OCI-LY7 (cell line): ENCODE data around the gene TAB2. TPM values are rescaled to one million over a fixed set of nuclear protein-coding genes. Genes with fewer than 3 reads are reported as not detected.

Source experiments
- BruUV-seq: library from RNA; stranded (reverse); fragments of 400-500 nt; replicated peaks from 2 replicates; lab custom pipeline; 2021; lab: Mats Ljungman, UMichigan
- CTCF ChIA-PET: fragments of 300-600 bp; sonication (Branson Sonifier 250); formaldehyde crosslinking; loops from one replicate; lab custom pipeline; 2022; ENCODE audit warnings: antibody characterized with exemption; ENCODE audit not compliant: unreplicated experiment; lab: Charles Lee
- POLR2A ChIA-PET: fragments of 300-600 bp; sonication (Branson Sonifier 250); formaldehyde crosslinking; loops from one replicate; lab custom pipeline; 2022; ENCODE audit warnings: antibody characterized with exemption; lab: Charles Lee
- DNase-seq: peaks from one replicate; pipeline ENCODE4 v3.0.0-alpha.2; 2015; ENCODE audit warnings: low spot score
- H2AFZ ChIP-seq: fragments of 200-600 bp; sonication (generic), shearing (Covaris generic); 2 replicates; pipeline ENCODE4 v1.6.1; 2014; ENCODE audit warnings: mild to moderate bottlenecking, antibody characterized with exemption, low read length, moderate library complexity
- H3K27ac ChIP-seq: fragments of 200-600 bp; sonication (generic); 2 replicates; pipeline ENCODE4 v1.5.1; 2014; ENCODE audit warnings: mixed run types, low read depth, mild to moderate bottlenecking, moderate library complexity, low read length, inconsistent platforms; ENCODE audit not compliant: poor library complexity, severe bottlenecking
- H3K36me3 ChIP-seq: fragments of 200-600 bp; sonication (generic); 2 replicates; pipeline ENCODE4 v1.6.1; 2014; ENCODE audit warnings: mild to moderate bottlenecking, antibody characterized with exemption, low read length, moderate library complexity, mixed read lengths; ENCODE audit not compliant: insufficient read depth
- H3K4me1 ChIP-seq: fragments of 200-600 bp; sonication (generic); 2 replicates; pipeline ENCODE4 v1.5.1; 2014; ENCODE audit warnings: mild to moderate bottlenecking, low read length; ENCODE audit not compliant: insufficient read depth, poor library complexity, severe bottlenecking
- H3K4me2 ChIP-seq: fragments of 200-600 bp; sonication (generic); 2 replicates; pipeline ENCODE4 v1.6.1; 2014; ENCODE audit warnings: mild to moderate bottlenecking, low read length
- H3K4me3 ChIP-seq: fragments of 200-600 bp; sonication (generic); 2 replicates; pipeline ENCODE4 v1.5.1; 2014; ENCODE audit warnings: mild to moderate bottlenecking, low read depth, low read length; ENCODE audit not compliant: poor library complexity, severe bottlenecking
- H3K79me2 ChIP-seq: fragments of 200-600 bp; sonication (generic); 2 replicates; pipeline ENCODE4 v1.6.1; 2016; ENCODE audit warnings: low read depth, mild to moderate bottlenecking, low read length, moderate library complexity, mixed read lengths; ENCODE audit not compliant: insufficient read depth
- H3K9me2 ChIP-seq: fragments of 200-600 bp; sonication (generic); 2 replicates; pipeline ENCODE4 v1.6.1; 2016; ENCODE audit warnings: mild to moderate bottlenecking, low read length, mixed read lengths; ENCODE audit not compliant: insufficient read depth
- H3K9me3 ChIP-seq: fragments of 200-600 bp; sonication (generic); 2 replicates; pipeline ENCODE4 v1.6.1; 2014; ENCODE audit warnings: mild to moderate bottlenecking, mixed run types, low read length, mixed read lengths
- H4K20me1 ChIP-seq: fragments of 200-600 bp; sonication (generic); 2 replicates; pipeline ENCODE4 v1.6.1; 2014; ENCODE audit warnings: mild to moderate bottlenecking, antibody characterized with exemption, low read length, moderate library complexity, mixed read lengths; ENCODE audit not compliant: insufficient read depth
- CTCF ChIP-seq: fragments of 200-600 bp; sonication (generic); conservative IDR thresholded peaks from 2 replicates; pipeline ENCODE4 v1.5.1; 2014; ENCODE audit warnings: mild to moderate bottlenecking, antibody characterized with exemption, low read length, moderate library complexity, mixed read lengths
- EZH2phosphoT487 ChIP-seq: fragments of 200-600 bp; sonication (generic); IDR thresholded peaks from 2 replicates; pipeline ENCODE4 v1.6.1; 2018; ENCODE audit warnings: low read depth, borderline replicate concordance, mild to moderate bottlenecking, mixed run types, antibody characterized with exemption, low read length, moderate library complexity, mixed read lengths
- intact Hi-C: fragments of 100-400 bp; cut with micrococcal nuclease; formaldehyde crosslinking; loops from one replicate; pipeline ENCODE4 v1.10.0; 2022; ENCODE audit not compliant: unreplicated experiment
- total RNA-seq, 2 experiments: library from RNA; depleted of rRNA in 1 of 2; stranded (reverse); fragments of >200 nt in 1 of 2; shearing (Covaris generic) in 1 of 2; gene quantifications; 2 replicates each; pipeline ENCODE4 v1.2.3, GENCODE V29; 2014 to 2022

The TAB2 gene
- total RNA-seq, 2 experiments from 2014 or later: 17.3 to 35.8 TPM

GRCh38 chr6:149400050-149400449 is 82.5 kb downstream of the TAB2 start, which contains the start of gene SUMO4:
SUMO4 (plus strand) TSS chr6:149400262; CDS start chr6:149400392, 130 bp downstream.
- no TSS peak for BruUV-seq
- Histone ChIP-seq H3K9me2 (no peaks in the 10 kb centered on the region), H3K79me2 (no peaks in the 10 kb centered on the region), H2AFZ (no peak within 1 kb of the TSS), H4K20me1 (no peaks in the 10 kb centered on the region), H3K36me3 (peaks cover 84% of the 10 kb centered on the region), H3K27ac (no peak within 1 kb of the TSS), H3K4me3 (no peak within 1 kb of the TSS), H3K4me2 (no peak within 1 kb of the TSS), H3K4me1 (no peaks in the 10 kb centered on the region), H3K9me3 (no peaks in the 10 kb centered on the region)
- no peak for DNase-seq
- TF ChIP-seq EZH2phosphoT487: no peak
- TF ChIP-seq CTCF: no peak
- POLR2A ChIA-PET: interaction anchor here (0.6 kb wide), 1 partner anchor 17 kb away, joined by 3 read pairs; no protein-coding TSS in a partner anchor
- intact Hi-C loops: no loop called here
- CTCF ChIA-PET: no interaction called here

GRCh38 chr6:149403534-149403933 is 86.0 kb downstream of the TAB2 start:
- no peaks in the 10 kb centered on the region for H3K4me1 ChIP-seq
- H3K9me2 ChIP-seq: no peaks in the 10 kb centered on the region
- ChIA-PET POLR2A (no interaction called here), CTCF (no interaction called here)
- no peaks in the 10 kb centered on the region for H4K20me1 ChIP-seq
- H3K79me2 ChIP-seq: no peaks in the 10 kb centered on the region
- H3K9me3 ChIP-seq: no peaks in the 10 kb centered on the region
- H3K27ac ChIP-seq: no peak overlapping the region
- H3K4me2 ChIP-seq: no peak overlapping the region
- no peak overlapping the region for H3K4me3 ChIP-seq
- peaks cover 79% of the 10 kb centered on the region for H3K36me3 ChIP-seq
- DNase-seq: no peak
- BruUV-seq: no TSS peak
- intact Hi-C loops: no loop called here
- TF ChIP-seq CTCF (no peak), EZH2phosphoT487 (no peak)
- no peak overlapping the region for H2AFZ ChIP-seq

- Histone ChIP-seq H3K9me2 (no peaks in the 10 kb centered on the region), H3K4me3 (no peak overlapping the region), H3K36me3 (peaks cover 73% of the 10 kb centered on the region), H4K20me1 (no peaks in the 10 kb centered on the region), H3K79me2 (no peaks in the 10 kb centered on the region), H2AFZ (no peak overlapping the region), H3K27ac (no peak overlapping the region), H3K4me2 (no peak overlapping the region), H3K4me1 (no peaks in the 10 kb centered on the region), H3K9me3 (no peaks in the 10 kb centered on the region)
- DNase-seq: no peak
- intact Hi-C loops: no loop called here
- ChIA-PET POLR2A (interaction anchor here (1.3 kb wide), 1 partner anchor 14 kb away, joined by 5 read pairs; no protein-coding TSS in a partner anchor), CTCF (no interaction called here)
- TF ChIP-seq CTCF (no peak), EZH2phosphoT487 (no peak)
- BruUV-seq: no TSS peak
Observed at GRCh38 chr6:149405823-149406765, 88.6 kb downstream of the TAB2 start.
